GM21515 (cell line): ENCODE results near the gene TNFAIP2.

Source experiments
- ATAC-seq: cut with Tn5 transposase; IDR thresholded peaks from one replicate; pipeline ENCODE4 v1.9.1; 2021; ENCODE audit not compliant: unreplicated experiment

The TNFAIP2 gene

GRCh38 chr14:103185051-103186029, 62.1 kb downstream of the TNFAIP2 start:
- ATAC-seq: no peak

- no peak for ATAC-seq
Measured at GRCh38 chr14:103186241-103186822, 63.1 kb downstream of the TNFAIP2 start.
